OCI-LY3 (cell line): Measurements from ENCODE around the gene MARCHF4.

Experiments used
- EZH2phosphoT487 ChIP-seq: fragments of 200-600 bp; shearing (Covaris generic); IDR thresholded peaks from 2 replicates; pipeline ENCODE4 v1.6.1; 2018; ENCODE audit warnings: antibody characterized with exemption, mixed run types, low read depth
- TF ChIP-seq, protein P1 (sequence below): fragments of 200-600, 300-600 bp; sonication (generic); IDR thresholded peaks from 2 replicates; pipeline ENCODE4 v1.5.1; 2014; ENCODE audit warnings: antibody characterized with exemption, low read length, low read depth

- TF ChIP-seq, protein P1, sequence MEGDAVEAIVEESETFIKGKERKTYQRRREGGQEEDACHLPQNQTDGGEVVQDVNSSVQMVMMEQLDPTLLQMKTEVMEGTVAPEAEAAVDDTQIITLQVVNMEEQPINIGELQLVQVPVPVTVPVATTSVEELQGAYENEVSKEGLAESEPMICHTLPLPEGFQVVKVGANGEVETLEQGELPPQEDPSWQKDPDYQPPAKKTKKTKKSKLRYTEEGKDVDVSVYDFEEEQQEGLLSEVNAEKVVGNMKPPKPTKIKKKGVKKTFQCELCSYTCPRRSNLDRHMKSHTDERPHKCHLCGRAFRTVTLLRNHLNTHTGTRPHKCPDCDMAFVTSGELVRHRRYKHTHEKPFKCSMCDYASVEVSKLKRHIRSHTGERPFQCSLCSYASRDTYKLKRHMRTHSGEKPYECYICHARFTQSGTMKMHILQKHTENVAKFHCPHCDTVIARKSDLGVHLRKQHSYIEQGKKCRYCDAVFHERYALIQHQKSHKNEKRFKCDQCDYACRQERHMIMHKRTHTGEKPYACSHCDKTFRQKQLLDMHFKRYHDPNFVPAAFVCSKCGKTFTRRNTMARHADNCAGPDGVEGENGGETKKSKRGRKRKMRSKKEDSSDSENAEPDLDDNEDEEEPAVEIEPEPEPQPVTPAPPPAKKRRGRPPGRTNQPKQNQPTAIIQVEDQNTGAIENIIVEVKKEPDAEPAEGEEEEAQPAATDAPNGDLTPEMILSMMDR: no peak
- no peak for TF ChIP-seq EZH2phosphoT487
Observed at GRCh38 chr2:216415541-216415940, 43.3 kb upstream of the MARCHF4 start.
